Nucleus accumbens (tissue), 56 donors: ENCODE measurements around the gene ARHGEF28.
A peak's percentile ranks its signal among the peaks of the same experiment; 100 is the strongest.

Experiments
- DNase-seq, 56 donors: peaks; one replicate each; lab custom pipeline; 2025; lab: John Stamatoyannopoulos, UW

Gene ARHGEF28

GRCh38 chr5:73974871-73975360 lies 348.9 kb downstream of the ARHGEF28 start:
- no peak for DNase-seq

- DNase-seq: no peak
Observed at GRCh38 chr5:73975845-73976244, 349.8 kb downstream of the ARHGEF28 start.

GRCh38 chr5:73977146-73977545 lies 351.1 kb downstream of the ARHGEF28 start:
- peak in 2 of 56 donors; percentile 1 to 31 for DNase-seq

- no peak for DNase-seq
Observed at GRCh38 chr5:73979321-73979720, 353.3 kb downstream of the ARHGEF28 start.

- DNase-seq: no peak
Observed at GRCh38 chr5:73981704-73982103, 355.7 kb downstream of the ARHGEF28 start.

GRCh38 chr5:73983644-73984043 lies 357.6 kb downstream of the ARHGEF28 start:
- no peak for DNase-seq

GRCh38 chr5:73985145-73985544 lies 359.1 kb downstream of the ARHGEF28 start:
- no peak for DNase-seq

GRCh38 chr5:73986729-73987128 lies 360.7 kb downstream of the ARHGEF28 start:
- DNase-seq: no peak

GRCh38 chr5:73987915-73988314 lies 361.9 kb downstream of the ARHGEF28 start:
- DNase-seq: no peak

GRCh38 chr5:73989956-73990355 lies 364.0 kb downstream of the ARHGEF28 start:
- no peak for DNase-seq
